Ishikawa (cell line): Measurements from ENCODE around the gene ARVCF.

Experiments used
- CREB1 ChIP-seq: IDR thresholded peaks from 2 replicates; pipeline ENCODE4 v1.6.1; 2012; ENCODE audit warnings: low read depth
- EP300 ChIP-seq: IDR thresholded peaks from 2 replicates; pipeline ENCODE4 v1.6.1; 2012; ENCODE audit warnings: borderline replicate concordance
- FOXM1 ChIP-seq: IDR thresholded peaks from 2 replicates; pipeline ENCODE4 v1.6.1; 2012; ENCODE audit warnings: low read depth, borderline replicate concordance
- TAF1 ChIP-seq: IDR thresholded peaks from 2 replicates; pipeline ENCODE4 v1.6.1; 2012; ENCODE audit warnings: low read depth, mild to moderate bottlenecking
- YY1 ChIP-seq: IDR thresholded peaks from 2 replicates; pipeline ENCODE4 v1.6.1; 2012; ENCODE audit warnings: low read depth
- ZBTB7A ChIP-seq: IDR thresholded peaks from 2 replicates; pipeline ENCODE4 v1.6.1; 2012; ENCODE audit warnings: low read depth

GRCh38 chr22:19975707-19976035 is 41.0 kb downstream of the ARVCF start:
- no peak for TF ChIP-seq EP300
- TF ChIP-seq ZBTB7A, result no peak
- TF ChIP-seq YY1, result no peak
- TF ChIP-seq TAF1, result no peak
- TF ChIP-seq FOXM1, result no peak
- no peak for TF ChIP-seq CREB1
